GM23338 (cell line): ENCODE data around the gene DLEU7. TPM values are rescaled to one million over a fixed set of nuclear protein-coding genes. Genes with fewer than 3 reads are reported as not detected.

ENCODE experiments used
- ATAC-seq: fragments of 200-7000 bp; cut with Tn5 transposase; 3 replicates; pipeline ENCODE4 v1.9.1; 2020
- DNase-seq: peaks from one replicate; pipeline ENCODE4 v3.0.0-alpha.2; 2015; ENCODE audit warnings: low spot score
- H2AFZ ChIP-seq: fragments of 200-600 bp; sonication (generic); 2 replicates; pipeline ENCODE4 v1.8.0; 2016; ENCODE audit warnings: antibody characterized with exemption, mild to moderate bottlenecking, moderate library complexity
- H3F3A ChIP-seq: fragments of 200-600 bp; sonication (generic); replicated peaks from 2 replicates; pipeline ENCODE4 v1.8.0; 2017; ENCODE audit warnings: antibody characterized with exemption, mixed run types, low read depth
- H3K27ac ChIP-seq: fragments of 200-600 bp; sonication (generic); 2 replicates; pipeline ENCODE4 v1.6.1; 2016; ENCODE audit warnings: low read depth
- H3K27me3 ChIP-seq: fragments of 200-600 bp; sonication (generic); 2 replicates; pipeline ENCODE4 v1.8.0; 2016; ENCODE audit warnings: mild to moderate bottlenecking, mixed run types, moderate library complexity; ENCODE audit not compliant: insufficient read depth
- H3K36me3 ChIP-seq: fragments of 200-600 bp; sonication (generic); 2 replicates; pipeline ENCODE4 v1.8.0; 2016; ENCODE audit warnings: mild to moderate bottlenecking; ENCODE audit not compliant: insufficient read depth
- H3K4me1 ChIP-seq: fragments of 200-600 bp; sonication (generic); 2 replicates; pipeline ENCODE4 v1.8.0; 2016; ENCODE audit warnings: mild to moderate bottlenecking, moderate library complexity; ENCODE audit not compliant: insufficient read depth
- H3K4me2 ChIP-seq: fragments of 200-600 bp; sonication (generic); 2 replicates; pipeline ENCODE4 v1.7.1; 2017; ENCODE audit warnings: mixed run types
- H3K4me3 ChIP-seq: fragments of 200-600 bp; sonication (generic); 2 replicates; pipeline ENCODE4 v1.6.1; 2016; ENCODE audit warnings: mixed run types
- H3K79me2 ChIP-seq: fragments of 200-600 bp; sonication (generic); replicated peaks from 2 replicates; pipeline ENCODE4 v1.8.0; 2017; ENCODE audit warnings: mild to moderate bottlenecking; ENCODE audit not compliant: insufficient read depth
- H3K9me2 ChIP-seq: fragments of 200-600 bp; sonication (generic); 2 replicates; pipeline ENCODE4 v1.8.0; 2017; ENCODE audit not compliant: insufficient read depth
- H4K20me1 ChIP-seq: fragments of 200-600 bp; sonication (generic); replicated peaks from 2 replicates; pipeline ENCODE4 v1.8.0; 2017; ENCODE audit warnings: mild to moderate bottlenecking; ENCODE audit not compliant: insufficient read depth
- H3K27ac Mint-ChIP-seq: 2 replicates; pipeline ENCODE4 v1.8.0; 2020; ENCODE audit warnings: inconsistent platforms, mild to moderate bottlenecking, moderate library complexity, mixed read lengths
- H3K27me3 Mint-ChIP-seq: 3 replicates; pipeline ENCODE4 v1.8.0; 2022; ENCODE audit warnings: low read depth, mild to moderate bottlenecking, moderate library complexity, mixed read lengths, inconsistent platforms; ENCODE audit not compliant: insufficient read depth, poor library complexity
- H3K36me3 Mint-ChIP-seq: 3 replicates; pipeline ENCODE4 v1.8.0; 2021; ENCODE audit warnings: low read depth, mild to moderate bottlenecking, inconsistent platforms, moderate library complexity, mixed read lengths
- H3K4me1 Mint-ChIP-seq: 3 replicates; pipeline ENCODE4 v1.8.0; 2020; ENCODE audit warnings: mild to moderate bottlenecking, inconsistent platforms, mixed read lengths
- H3K4me3 Mint-ChIP-seq: 3 replicates; pipeline ENCODE4 v1.8.0; 2021; ENCODE audit warnings: moderate library complexity, mild to moderate bottlenecking, inconsistent platforms, mixed read lengths
- H3K9me3 Mint-ChIP-seq: 3 replicates; pipeline ENCODE4 v1.8.0; 2020; ENCODE audit warnings: moderate library complexity, mild to moderate bottlenecking, inconsistent platforms, mixed read lengths
- EZH2phosphoT487 ChIP-seq: fragments of 200-600 bp; sonication (generic); IDR thresholded peaks from one replicate; pipeline ENCODE4 v1.8.1; 2018; ENCODE audit warnings: antibody characterized with exemption; ENCODE audit not compliant: unreplicated experiment
- JUNB ChIP-seq: IDR thresholded peaks from one replicate; pipeline ENCODE4 v1.6.1; 2016; ENCODE audit warnings: antibody characterized with exemption; ENCODE audit not compliant: unreplicated experiment
- NANOG ChIP-seq: IDR thresholded peaks from 2 replicates; pipeline ENCODE4 v1.6.1; 2016; ENCODE audit warnings: antibody characterized with exemption, borderline replicate concordance
- POLR2AphosphoS5 ChIP-seq: IDR thresholded peaks from 2 replicates; pipeline ENCODE4 v1.6.1; 2016; ENCODE audit warnings: antibody characterized with exemption, low read depth
- STAT1 ChIP-seq: IDR thresholded peaks from one replicate; pipeline ENCODE4 v1.6.1; 2016; ENCODE audit warnings: antibody characterized with exemption; ENCODE audit not compliant: unreplicated experiment
- ZNF114 ChIP-seq: fragments of 250-450 bp; sonication (Bioruptor Pico); IDR thresholded peaks from 2 replicates; pipeline ENCODE4 v1.5.0; 2020; ENCODE audit warnings: mild to moderate bottlenecking, moderate library complexity
- long read RNA-seq: library from polyadenylated mRNA; unstranded; transcript quantifications from one replicate; pipeline ENCODE4 v2.0.0, GENCODE V29; 2020; ENCODE audit not compliant: unreplicated experiment
- polyA plus RNA-seq: library from polyadenylated mRNA; unstranded; fragments of >200 nt; fragmentation: Nextera tagmentation; extraction: Ambion mirVana; gene quantifications from 2 replicates; pipeline ENCODE4 v1.2.1, GENCODE V29; 2016
- total RNA-seq: library from RNA; depleted of rRNA; stranded (reverse); fragments of >200 nt; shearing (Covaris generic); gene quantifications from 2 replicates; pipeline ENCODE4 v1.2.3, GENCODE V29; 2014; rRNA removed
- TF ChIP-seq, protein P1 (sequence below): IDR thresholded peaks from one replicate; pipeline ENCODE4 v1.6.1; 2018; ENCODE audit warnings: antibody characterized with exemption; ENCODE audit not compliant: unreplicated experiment
- TF ChIP-seq, protein P2 (sequence below): fragments of 250-450 bp; sonication (Bioruptor Pico); IDR thresholded peaks from 2 replicates; pipeline ENCODE4 v1.5.0; 2020; ENCODE audit warnings: mild to moderate bottlenecking, moderate library complexity

Gene DLEU7
- total RNA-seq (10.1 and 11.6 TPM in 2 replicates), polyA plus RNA-seq (8.7 and 9.2 TPM in 2 replicates)
- long read RNA-seq: 0 reads

DNA sequence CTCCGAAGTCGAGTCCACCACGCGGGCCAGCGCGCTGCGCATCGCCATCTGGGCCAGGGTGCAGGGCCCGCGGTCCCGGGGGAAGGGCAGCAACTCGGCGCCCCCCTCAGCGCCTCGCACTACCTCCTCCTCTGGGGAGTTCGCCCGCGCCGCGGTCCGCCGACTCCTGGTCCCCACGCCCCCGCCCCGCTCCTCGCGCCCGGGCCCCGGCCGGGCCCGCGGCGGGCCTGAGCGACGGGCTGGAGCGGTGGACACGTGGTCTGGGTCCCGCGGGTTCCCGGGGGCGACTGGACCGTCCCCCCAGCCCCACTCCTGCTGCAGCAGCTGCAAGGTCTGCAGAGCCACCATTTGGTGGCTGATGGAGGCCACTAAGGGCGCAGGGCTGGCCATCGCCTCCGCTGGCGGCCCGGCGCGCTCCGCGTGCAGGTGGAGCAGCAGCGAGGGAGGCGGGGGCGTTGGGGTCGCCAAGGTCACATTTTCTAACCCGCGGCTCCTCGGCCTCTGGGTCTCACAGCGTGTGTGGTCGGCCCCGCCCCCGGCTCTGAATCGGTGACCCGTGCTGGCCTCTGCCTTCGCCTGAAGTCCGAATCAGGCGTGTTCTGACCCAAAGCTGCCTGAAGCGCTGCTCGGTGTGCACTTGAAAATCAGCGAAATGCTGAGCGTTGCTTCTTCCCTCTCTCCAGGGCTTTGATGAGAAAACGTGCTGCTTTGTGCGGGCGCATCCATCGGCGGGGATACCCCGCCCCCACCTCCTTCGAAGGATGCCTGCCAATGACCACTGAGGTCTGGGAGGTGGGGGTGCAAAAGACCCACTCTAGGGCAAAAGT lies at the start of gene DLEU7:
Gene DLEU7 (minus strand): TSS at position 436 of the 827 bp plus-strand sequence. CDS start 46 bp downstream, at position 390.
- Mint-ChIP-seq H3K27ac (peak within 1 kb of the TSS; percentile 19; the same call in 1 of the 2 replicates), H3K4me1 (peaks cover 22% of the 10 kb centered on the region), H3K9me3 (no peaks in the 10 kb centered on the region), H3K27me3 (peaks cover 17% of the 10 kb centered on the region), H3K4me3 (peak within 1 kb of the TSS; percentile 80), H3K36me3 (no peaks in the 10 kb centered on the region; the same call in 2 of the 3 replicates)
- ATAC-seq: peak; percentile 76
- DNase-seq: peak; percentile 86
- peaks cover 29% of the 10 kb centered on the region for H3K4me1 ChIP-seq
- no peaks in the 10 kb centered on the region for H3K36me3 ChIP-seq
- H4K20me1 ChIP-seq: no peaks in the 10 kb centered on the region
- TF ChIP-seq, protein P1, sequence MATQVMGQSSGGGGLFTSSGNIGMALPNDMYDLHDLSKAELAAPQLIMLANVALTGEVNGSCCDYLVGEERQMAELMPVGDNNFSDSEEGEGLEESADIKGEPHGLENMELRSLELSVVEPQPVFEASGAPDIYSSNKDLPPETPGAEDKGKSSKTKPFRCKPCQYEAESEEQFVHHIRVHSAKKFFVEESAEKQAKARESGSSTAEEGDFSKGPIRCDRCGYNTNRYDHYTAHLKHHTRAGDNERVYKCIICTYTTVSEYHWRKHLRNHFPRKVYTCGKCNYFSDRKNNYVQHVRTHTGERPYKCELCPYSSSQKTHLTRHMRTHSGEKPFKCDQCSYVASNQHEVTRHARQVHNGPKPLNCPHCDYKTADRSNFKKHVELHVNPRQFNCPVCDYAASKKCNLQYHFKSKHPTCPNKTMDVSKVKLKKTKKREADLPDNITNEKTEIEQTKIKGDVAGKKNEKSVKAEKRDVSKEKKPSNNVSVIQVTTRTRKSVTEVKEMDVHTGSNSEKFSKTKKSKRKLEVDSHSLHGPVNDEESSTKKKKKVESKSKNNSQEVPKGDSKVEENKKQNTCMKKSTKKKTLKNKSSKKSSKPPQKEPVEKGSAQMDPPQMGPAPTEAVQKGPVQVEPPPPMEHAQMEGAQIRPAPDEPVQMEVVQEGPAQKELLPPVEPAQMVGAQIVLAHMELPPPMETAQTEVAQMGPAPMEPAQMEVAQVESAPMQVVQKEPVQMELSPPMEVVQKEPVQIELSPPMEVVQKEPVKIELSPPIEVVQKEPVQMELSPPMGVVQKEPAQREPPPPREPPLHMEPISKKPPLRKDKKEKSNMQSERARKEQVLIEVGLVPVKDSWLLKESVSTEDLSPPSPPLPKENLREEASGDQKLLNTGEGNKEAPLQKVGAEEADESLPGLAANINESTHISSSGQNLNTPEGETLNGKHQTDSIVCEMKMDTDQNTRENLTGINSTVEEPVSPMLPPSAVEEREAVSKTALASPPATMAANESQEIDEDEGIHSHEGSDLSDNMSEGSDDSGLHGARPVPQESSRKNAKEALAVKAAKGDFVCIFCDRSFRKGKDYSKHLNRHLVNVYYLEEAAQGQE: no peak
- no peak for TF ChIP-seq JUNB
- peak; percentile 33; the same call in 1 of the 2 replicates for TF ChIP-seq POLR2AphosphoS5
- peak within 1 kb of the TSS; percentile 91 for H2AFZ ChIP-seq
- peaks cover 21% of the 10 kb centered on the region for H3K27me3 ChIP-seq
- H3F3A ChIP-seq: no peaks in the 10 kb centered on the region
- peak within 1 kb of the TSS; percentile 92 for H3K4me2 ChIP-seq
- H3K27ac ChIP-seq: no peak within 1 kb of the TSS
- H3K4me3 ChIP-seq: peak within 1 kb of the TSS; percentile 72
- H3K79me2 ChIP-seq: peaks cover 24% of the 10 kb centered on the region
- H3K9me2 ChIP-seq: no peaks in the 10 kb centered on the region

DNA sequence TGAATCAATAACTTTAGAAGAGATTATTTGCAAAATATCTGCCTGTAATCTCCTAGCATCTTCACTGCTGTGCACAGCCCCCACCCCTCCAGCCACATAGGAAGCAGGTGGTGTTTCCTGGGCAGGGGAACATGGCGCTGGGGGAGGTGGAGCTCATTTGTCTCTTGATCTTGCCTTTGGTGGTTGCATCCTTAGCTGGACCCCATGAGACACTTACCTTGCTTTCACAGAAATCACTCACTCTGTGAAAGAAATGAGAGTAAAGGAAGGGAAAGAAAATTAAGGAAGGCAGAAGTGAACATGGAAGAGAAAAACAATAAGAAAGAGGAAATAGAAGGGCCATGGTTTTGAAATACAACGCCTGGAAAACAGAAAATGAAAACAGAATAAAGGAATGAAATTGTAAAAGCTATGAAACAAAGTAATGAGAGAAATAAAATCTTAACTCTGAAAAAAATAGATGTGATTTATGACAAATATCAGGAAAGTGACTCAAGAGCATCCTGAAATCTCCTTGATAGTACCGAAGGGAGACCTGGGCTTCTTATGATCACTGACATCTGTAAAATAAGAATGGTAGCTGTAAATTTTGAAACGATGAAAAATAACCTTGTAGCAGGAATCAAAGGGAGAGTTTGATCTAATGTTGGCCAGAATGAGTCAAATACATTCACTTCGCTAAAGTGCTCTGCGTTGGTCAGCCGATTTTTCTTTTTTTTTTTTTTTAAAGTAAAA lies 48.9 kb upstream of the DLEU7 start:
- H3K9me3 Mint-ChIP-seq: no peaks in the 10 kb centered on the region
- Histone ChIP-seq H3F3A (peaks cover 12% of the 10 kb centered on the region; the same call in 1 of the 2 replicates), H2AFZ (no peak overlapping the region), H3K79me2 (no peaks in the 10 kb centered on the region), H3K4me2 (peak overlapping the region; percentile 69), H3K36me3 (no peaks in the 10 kb centered on the region), H3K27ac (no peak overlapping the region), H3K4me1 (peaks cover 45% of the 10 kb centered on the region), H4K20me1 (no peaks in the 10 kb centered on the region), H3K4me3 (no peak overlapping the region), H3K27me3 (no peaks in the 10 kb centered on the region), H3K9me2 (peaks cover 12% of the 10 kb centered on the region; the same call in 1 of the 2 replicates)
- H3K27ac Mint-ChIP-seq: peak overlapping the region; percentile 75
- H3K27me3 Mint-ChIP-seq: peaks cover 5% of the 10 kb centered on the region
- peak overlapping the region; percentile 29 for H3K4me3 Mint-ChIP-seq
- no peaks in the 10 kb centered on the region for H3K36me3 Mint-ChIP-seq
- ATAC-seq: peak; percentile 39; the same call in 2 of the 3 replicates
- peaks cover 36% of the 10 kb centered on the region for H3K4me1 Mint-ChIP-seq
- no peak for DNase-seq
- no peak for TF ChIP-seq POLR2AphosphoS5
- no peak for TF ChIP-seq NANOG
- TF ChIP-seq, protein P2, sequence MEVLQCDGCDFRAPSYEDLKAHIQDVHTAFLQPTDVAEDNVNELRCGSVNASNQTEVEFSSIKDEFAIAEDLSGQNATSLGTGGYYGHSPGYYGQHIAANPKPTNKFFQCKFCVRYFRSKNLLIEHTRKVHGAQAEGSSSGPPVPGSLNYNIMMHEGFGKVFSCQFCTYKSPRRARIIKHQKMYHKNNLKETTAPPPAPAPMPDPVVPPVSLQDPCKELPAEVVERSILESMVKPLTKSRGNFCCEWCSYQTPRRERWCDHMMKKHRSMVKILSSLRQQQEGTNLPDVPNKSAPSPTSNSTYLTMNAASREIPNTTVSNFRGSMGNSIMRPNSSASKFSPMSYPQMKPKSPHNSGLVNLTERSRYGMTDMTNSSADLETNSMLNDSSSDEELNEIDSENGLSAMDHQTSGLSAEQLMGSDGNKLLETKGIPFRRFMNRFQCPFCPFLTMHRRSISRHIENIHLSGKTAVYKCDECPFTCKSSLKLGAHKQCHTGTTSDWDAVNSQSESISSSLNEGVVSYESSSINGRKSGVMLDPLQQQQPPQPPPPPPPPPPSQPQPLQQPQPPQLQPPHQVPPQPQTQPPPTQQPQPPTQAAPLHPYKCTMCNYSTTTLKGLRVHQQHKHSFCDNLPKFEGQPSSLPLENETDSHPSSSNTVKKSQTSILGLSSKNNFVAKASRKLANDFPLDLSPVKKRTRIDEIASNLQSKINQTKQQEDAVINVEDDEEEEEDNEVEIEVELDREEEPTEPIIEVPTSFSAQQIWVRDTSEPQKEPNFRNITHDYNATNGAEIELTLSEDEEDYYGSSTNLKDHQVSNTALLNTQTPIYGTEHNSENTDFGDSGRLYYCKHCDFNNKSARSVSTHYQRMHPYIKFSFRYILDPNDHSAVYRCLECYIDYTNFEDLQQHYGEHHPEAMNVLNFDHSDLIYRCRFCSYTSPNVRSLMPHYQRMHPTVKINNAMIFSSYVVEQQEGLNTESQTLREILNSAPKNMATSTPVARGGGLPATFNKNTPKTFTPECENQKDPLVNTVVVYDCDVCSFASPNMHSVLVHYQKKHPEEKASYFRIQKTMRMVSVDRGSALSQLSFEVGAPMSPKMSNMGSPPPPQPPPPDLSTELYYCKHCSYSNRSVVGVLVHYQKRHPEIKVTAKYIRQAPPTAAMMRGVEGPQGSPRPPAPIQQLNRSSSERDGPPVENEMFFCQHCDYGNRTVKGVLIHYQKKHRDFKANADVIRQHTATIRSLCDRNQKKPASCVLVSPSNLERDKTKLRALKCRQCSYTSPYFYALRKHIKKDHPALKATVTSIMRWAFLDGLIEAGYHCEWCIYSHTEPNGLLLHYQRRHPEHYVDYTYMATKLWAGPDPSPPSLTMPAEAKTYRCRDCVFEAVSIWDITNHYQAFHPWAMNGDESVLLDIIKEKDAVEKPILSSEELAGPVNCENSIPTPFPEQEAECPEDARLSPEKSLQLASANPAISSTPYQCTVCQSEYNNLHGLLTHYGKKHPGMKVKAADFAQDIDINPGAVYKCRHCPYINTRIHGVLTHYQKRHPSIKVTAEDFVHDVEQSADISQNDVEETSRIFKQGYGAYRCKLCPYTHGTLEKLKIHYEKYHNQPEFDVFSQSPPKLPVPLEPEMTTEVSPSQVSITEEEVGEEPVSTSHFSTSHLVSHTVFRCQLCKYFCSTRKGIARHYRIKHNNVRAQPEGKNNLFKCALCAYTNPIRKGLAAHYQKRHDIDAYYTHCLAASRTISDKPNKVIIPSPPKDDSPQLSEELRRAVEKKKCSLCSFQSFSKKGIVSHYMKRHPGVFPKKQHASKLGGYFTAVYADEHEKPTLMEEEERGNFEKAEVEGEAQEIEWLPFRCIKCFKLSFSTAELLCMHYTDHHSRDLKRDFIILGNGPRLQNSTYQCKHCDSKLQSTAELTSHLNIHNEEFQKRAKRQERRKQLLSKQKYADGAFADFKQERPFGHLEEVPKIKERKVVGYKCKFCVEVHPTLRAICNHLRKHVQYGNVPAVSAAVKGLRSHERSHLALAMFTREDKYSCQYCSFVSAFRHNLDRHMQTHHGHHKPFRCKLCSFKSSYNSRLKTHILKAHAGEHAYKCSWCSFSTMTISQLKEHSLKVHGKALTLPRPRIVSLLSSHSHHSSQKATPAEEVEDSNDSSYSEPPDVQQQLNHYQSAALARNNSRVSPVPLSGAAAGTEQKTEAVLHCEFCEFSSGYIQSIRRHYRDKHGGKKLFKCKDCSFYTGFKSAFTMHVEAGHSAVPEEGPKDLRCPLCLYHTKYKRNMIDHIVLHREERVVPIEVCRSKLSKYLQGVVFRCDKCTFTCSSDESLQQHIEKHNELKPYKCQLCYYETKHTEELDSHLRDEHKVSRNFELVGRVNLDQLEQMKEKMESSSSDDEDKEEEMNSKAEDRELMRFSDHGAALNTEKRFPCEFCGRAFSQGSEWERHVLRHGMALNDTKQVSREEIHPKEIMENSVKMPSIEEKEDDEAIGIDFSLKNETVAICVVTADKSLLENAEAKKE (CRISPR knock-in tag): no peak
- TF ChIP-seq JUNB: no peak
- TF ChIP-seq STAT1: no peak
- no peak for TF ChIP-seq ZNF114 (CRISPR knock-in tag)
- no peak for TF ChIP-seq EZH2phosphoT487
